Glutamatergic neuron (in vitro differentiated cells): ENCODE results near the gene NTM. TPM values are rescaled to one million over a fixed set of nuclear protein-coding genes. Genes with fewer than 3 reads are reported as not detected.

Source experiments
- DNase-seq: peaks from one replicate; pipeline ENCODE4 v3.0.0; 2022
- H3K27ac Mint-ChIP-seq: one replicate; pipeline ENCODE4 v1.8.0; 2020; ENCODE audit warnings: mild to moderate bottlenecking, mixed read lengths, inconsistent platforms; ENCODE audit not compliant: unreplicated experiment
- H3K27me3 Mint-ChIP-seq: one replicate; pipeline ENCODE4 v1.8.0; 2020; ENCODE audit warnings: mild to moderate bottlenecking, moderate library complexity, mixed read lengths, inconsistent platforms; ENCODE audit not compliant: unreplicated experiment
- H3K36me3 Mint-ChIP-seq: one replicate; pipeline ENCODE4 v1.8.0; 2020; ENCODE audit warnings: mild to moderate bottlenecking, mixed read lengths, inconsistent platforms; ENCODE audit not compliant: unreplicated experiment
- H3K4me1 Mint-ChIP-seq: one replicate; pipeline ENCODE4 v1.8.0; 2020; ENCODE audit warnings: mild to moderate bottlenecking, low read depth, mixed read lengths, inconsistent platforms; ENCODE audit not compliant: unreplicated experiment
- H3K4me3 Mint-ChIP-seq: one replicate; pipeline ENCODE4 v1.8.0; 2020; ENCODE audit warnings: mild to moderate bottlenecking, mixed read lengths, inconsistent platforms; ENCODE audit not compliant: unreplicated experiment
- H3K9me3 Mint-ChIP-seq: one replicate; pipeline ENCODE4 v1.8.0; 2020; ENCODE audit warnings: mild to moderate bottlenecking, moderate library complexity, mixed read lengths, inconsistent platforms; ENCODE audit not compliant: unreplicated experiment
- total RNA-seq: library from RNA; stranded (reverse); fragmentation: NEBNext Ultra II Directional; extraction: Animal tissue kit (Norgen Biotek cat#: 25700); gene quantifications from one replicate; pipeline ENCODE4 v1.2.1, GENCODE V29; 2021; ENCODE audit not compliant: unreplicated experiment
- TF ChIP-seq, protein P1 (sequence below): fragments of 200-600 bp; sonication (generic); IDR thresholded peaks from one replicate; pipeline ENCODE4 v1.5.0; 2021; ENCODE audit not compliant: partially characterized antibody, unreplicated experiment

NTM gene
- total RNA-seq, 1 donor from 2014 or later: 1.2 TPM

DNA sequence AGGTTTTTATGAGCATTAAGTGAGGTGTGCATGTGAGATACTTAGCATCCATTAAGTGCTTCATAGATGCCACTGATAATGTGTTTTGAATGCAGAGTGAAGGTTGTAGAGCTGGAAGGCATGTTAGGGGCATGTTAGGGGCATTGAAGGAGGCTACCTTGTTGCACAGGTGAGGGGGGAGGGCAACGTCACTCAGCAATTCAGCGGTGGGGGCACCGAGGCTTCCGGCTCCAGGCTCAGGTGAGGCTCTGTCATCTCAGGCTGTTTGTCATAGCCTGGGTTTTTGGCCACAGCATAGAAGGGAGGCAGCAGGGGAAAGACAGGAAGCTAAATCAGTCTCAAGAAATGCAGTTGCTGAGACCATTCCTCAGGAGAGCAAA lies 299.0 kb downstream of the NTM start:
- H3K4me3 Mint-ChIP-seq: no peak overlapping the region
- H3K36me3 Mint-ChIP-seq: no peaks in the 10 kb centered on the region
- no peak overlapping the region for H3K27ac Mint-ChIP-seq
- peaks cover 3% of the 10 kb centered on the region for H3K4me1 Mint-ChIP-seq
- no peak for DNase-seq
- TF ChIP-seq, protein P1, sequence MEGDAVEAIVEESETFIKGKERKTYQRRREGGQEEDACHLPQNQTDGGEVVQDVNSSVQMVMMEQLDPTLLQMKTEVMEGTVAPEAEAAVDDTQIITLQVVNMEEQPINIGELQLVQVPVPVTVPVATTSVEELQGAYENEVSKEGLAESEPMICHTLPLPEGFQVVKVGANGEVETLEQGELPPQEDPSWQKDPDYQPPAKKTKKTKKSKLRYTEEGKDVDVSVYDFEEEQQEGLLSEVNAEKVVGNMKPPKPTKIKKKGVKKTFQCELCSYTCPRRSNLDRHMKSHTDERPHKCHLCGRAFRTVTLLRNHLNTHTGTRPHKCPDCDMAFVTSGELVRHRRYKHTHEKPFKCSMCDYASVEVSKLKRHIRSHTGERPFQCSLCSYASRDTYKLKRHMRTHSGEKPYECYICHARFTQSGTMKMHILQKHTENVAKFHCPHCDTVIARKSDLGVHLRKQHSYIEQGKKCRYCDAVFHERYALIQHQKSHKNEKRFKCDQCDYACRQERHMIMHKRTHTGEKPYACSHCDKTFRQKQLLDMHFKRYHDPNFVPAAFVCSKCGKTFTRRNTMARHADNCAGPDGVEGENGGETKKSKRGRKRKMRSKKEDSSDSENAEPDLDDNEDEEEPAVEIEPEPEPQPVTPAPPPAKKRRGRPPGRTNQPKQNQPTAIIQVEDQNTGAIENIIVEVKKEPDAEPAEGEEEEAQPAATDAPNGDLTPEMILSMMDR: no peak
- H3K9me3 Mint-ChIP-seq: peaks cover 2% of the 10 kb centered on the region
- peaks cover 2% of the 10 kb centered on the region for H3K27me3 Mint-ChIP-seq

DNA sequence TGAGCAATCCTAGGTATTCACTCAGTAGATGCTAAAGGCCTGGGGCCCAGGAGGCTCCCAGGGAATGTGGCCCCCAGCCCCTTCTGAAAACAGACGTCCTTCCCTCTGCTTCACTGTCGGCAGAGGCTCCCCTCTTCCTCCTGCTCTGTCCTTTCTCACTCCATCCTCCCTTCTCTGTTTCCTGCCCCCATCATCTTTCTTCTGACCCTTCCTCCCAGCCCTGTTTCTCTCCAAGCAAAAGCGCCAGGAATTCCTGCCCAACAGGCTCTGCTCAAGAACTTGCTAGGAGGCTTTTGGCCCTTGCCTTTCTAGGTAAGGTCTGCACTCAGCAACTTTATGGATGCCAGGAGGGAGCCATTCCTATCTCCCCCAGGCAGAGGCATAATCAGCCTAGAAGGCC lies 300.5 kb downstream of the NTM start:
- Mint-ChIP-seq H3K4me1 (peaks cover 3% of the 10 kb centered on the region), H3K27ac (no peak overlapping the region), H3K9me3 (peaks cover 2% of the 10 kb centered on the region), H3K4me3 (no peak overlapping the region), H3K27me3 (peaks cover 2% of the 10 kb centered on the region), H3K36me3 (no peaks in the 10 kb centered on the region)
- TF ChIP-seq, protein P1: no peak
- no peak for DNase-seq

DNA sequence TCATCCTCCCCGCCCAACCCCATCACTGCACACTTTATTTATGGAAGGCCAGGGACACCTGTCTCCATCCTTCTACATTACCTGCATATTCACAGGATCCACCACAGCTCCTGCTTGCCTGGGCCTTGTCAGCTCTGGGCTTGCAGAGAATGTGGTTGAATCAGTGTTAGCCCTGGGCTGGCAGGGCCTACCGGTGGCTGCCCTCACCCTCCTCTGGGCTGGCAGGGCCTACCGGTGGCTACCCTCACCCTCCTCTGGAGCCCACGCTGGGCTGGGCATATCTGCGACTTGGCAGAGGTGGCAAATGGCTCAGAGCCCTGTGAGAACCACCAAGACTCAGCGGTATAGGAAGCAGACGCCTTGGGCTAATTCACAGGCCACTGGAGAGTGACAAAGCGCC lies 300.9 kb downstream of the NTM start:
- Mint-ChIP-seq H3K36me3 (no peaks in the 10 kb centered on the region), H3K4me1 (peaks cover 3% of the 10 kb centered on the region), H3K4me3 (no peak overlapping the region), H3K9me3 (peaks cover 2% of the 10 kb centered on the region), H3K27me3 (peaks cover 2% of the 10 kb centered on the region), H3K27ac (no peak overlapping the region)
- no peak for DNase-seq
- TF ChIP-seq, protein P1: no peak

- H3K36me3 Mint-ChIP-seq: no peaks in the 10 kb centered on the region
- no peak overlapping the region for H3K4me3 Mint-ChIP-seq
- H3K27ac Mint-ChIP-seq: no peak overlapping the region
- TF ChIP-seq, protein P1: no peak
- peaks cover 3% of the 10 kb centered on the region for H3K4me1 Mint-ChIP-seq
- H3K9me3 Mint-ChIP-seq: peaks cover 2% of the 10 kb centered on the region
- no peak for DNase-seq
- peaks cover 2% of the 10 kb centered on the region for H3K27me3 Mint-ChIP-seq
Measured at GRCh38 chr11:131671734-131672133, 301.3 kb downstream of the NTM start.

DNA sequence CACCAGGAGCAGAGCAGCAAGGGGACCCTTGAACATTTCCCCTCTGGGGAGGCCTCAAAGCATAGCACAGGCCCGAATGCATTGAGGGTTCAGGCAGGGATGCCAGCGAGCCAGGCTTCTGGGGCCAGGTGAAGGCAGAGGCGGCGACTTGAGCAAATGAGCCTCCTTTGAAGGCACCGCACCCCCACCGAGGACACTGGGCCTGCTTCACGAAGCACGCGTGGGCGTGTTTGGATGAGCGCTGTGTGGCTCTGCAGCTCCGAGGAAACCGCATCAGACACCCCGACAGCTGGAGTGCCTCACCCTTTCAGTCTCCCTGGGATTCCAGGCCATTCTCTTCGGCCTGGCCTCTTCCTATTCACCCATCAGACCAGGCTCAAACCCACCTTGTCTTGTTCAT lies 301.8 kb downstream of the NTM start:
- peaks cover 2% of the 10 kb centered on the region for H3K27me3 Mint-ChIP-seq
- peaks cover 3% of the 10 kb centered on the region for H3K4me1 Mint-ChIP-seq
- no peak for DNase-seq
- no peaks in the 10 kb centered on the region for H3K36me3 Mint-ChIP-seq
- peaks cover 2% of the 10 kb centered on the region for H3K9me3 Mint-ChIP-seq
- H3K27ac Mint-ChIP-seq: no peak overlapping the region
- TF ChIP-seq, protein P1: no peak
- H3K4me3 Mint-ChIP-seq: no peak overlapping the region
